ENCODE results near the gene TEDDM1. TPM values are rescaled to one million over a fixed set of nuclear protein-coding genes. Genes with fewer than 3 reads are reported as not detected.
A peak's percentile ranks its signal among the peaks of the same experiment; 100 is the strongest.
"Not testable (repeated sequence)": the region's sequence is repeated elsewhere in the genome, so short reads cannot be mapped to it uniquely, and the experiment has no call there.

TEDDM1 gene, protein sequence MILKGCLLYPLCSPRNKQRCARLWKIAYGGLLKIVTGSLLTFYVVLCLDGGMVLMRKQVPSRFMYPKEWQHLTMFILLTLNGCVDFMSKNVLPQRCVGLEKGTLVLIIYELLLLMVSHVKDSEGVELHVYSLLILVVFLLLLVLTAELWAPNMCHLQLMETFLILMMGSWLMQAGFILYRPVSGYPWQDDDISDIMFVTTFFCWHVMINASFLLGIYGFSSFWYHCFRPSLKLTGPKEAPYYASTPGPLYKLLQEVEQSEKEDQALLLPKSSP
- total RNA-seq: not detected

- Mint-ChIP-seq H3K4me1 (peaks cover 6% of the 10 kb centered on the region), H3K4me3 (no peak within 1 kb of the TSS), H3K27me3 (peaks cover 25% of the 10 kb centered on the region), H3K27ac (no peak within 1 kb of the TSS), H3K9me3 (peaks cover 3% of the 10 kb centered on the region), H3K36me3 (ENCODE audit: low read depth) (peaks cover 4% of the 10 kb centered on the region)
- no peak for DNase-seq
- ChIA-PET POLR2A (interaction anchor here (0.8 kb wide), 1 partner anchor 257 kb away, joined by 3 read pairs; no protein-coding TSS in a partner anchor), CTCF (interaction anchor here (1.0 to 14.1 kb wide), 3 partner anchors 257 to 320 kb away, joined by 3 to 261 read pairs (median 202); no protein-coding TSS in a partner anchor)
These were observed at the start of gene TEDDM1 for GRCh38 chr1:182400567-182400966. TEDDM1 (minus strand) TSS chr1:182400667; CDS start chr1:182400485, 182 bp downstream.

DNA sequence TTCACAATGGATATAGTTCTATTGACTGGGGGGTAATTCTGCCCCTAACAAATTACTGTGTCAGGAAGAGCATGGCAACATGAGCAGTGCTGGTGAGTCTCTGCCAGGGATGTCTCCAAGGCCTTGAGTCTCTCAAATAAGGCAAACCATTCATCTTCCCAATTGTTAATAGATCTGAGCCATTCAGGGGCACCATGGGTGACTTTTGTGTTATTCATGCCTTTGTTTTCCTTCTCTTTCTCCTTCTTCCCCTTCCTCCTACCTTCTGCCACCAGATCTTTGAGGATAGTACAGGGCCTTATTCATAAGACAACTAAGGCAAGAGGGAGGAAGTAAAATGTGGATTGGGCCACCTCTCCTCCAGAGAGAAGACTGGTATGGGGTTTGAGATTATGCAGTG is 49.6 kb upstream of the TEDDM1 start, which contains the start of gene RGSL1:
Gene RGSL1 (plus strand): TSS at position 60 of the 400 bp plus-strand sequence. CDS start 20 bp downstream, at position 80.
- peaks cover 8% of the 10 kb centered on the region for H3K4me1 Mint-ChIP-seq
- no peaks in the 10 kb centered on the region for H3K9me3 Mint-ChIP-seq
- no peak for DNase-seq
- ChIA-PET CTCF (no interaction called here), POLR2A (no interaction called here)
- no peaks in the 10 kb centered on the region for H3K36me3 Mint-ChIP-seq (ENCODE audit: low read depth)
- no peak within 1 kb of the TSS for H3K27ac Mint-ChIP-seq
- no peak within 1 kb of the TSS for H3K4me3 Mint-ChIP-seq
- peaks cover 12% of the 10 kb centered on the region for H3K27me3 Mint-ChIP-seq

DNA sequence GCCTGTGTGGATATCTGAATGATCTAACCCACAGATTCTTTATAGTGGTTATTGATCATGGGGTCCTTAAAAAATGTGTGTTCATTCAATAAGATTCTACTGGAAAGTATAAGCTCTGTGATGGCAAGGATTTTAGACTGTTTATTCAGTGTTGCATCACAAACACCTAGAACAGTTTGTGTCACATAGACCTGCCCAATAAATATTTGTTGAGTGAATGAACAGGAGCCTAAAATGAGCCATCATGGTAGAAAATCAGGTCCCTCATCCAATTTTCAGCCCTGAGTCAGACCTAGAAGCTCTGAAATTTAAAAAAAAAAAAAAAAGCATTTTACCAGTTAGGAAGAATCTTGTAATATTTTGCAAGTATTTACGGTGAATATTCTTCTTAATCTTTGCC is 47.2 kb upstream of the TEDDM1 start:
- Mint-ChIP-seq H3K36me3 (ENCODE audit: low read depth) (no peaks in the 10 kb centered on the region), H3K9me3 (no peaks in the 10 kb centered on the region), H3K4me3 (no peak overlapping the region), H3K27ac (no peak overlapping the region), H3K27me3 (no peaks in the 10 kb centered on the region), H3K4me1 (peaks cover 8% of the 10 kb centered on the region)
- POLR2A ChIA-PET: no interaction called here
- DNase-seq: no peak
- CTCF ChIA-PET: interaction anchor here (0.8 kb wide), 1 partner anchor 367 kb away, joined by 3 read pairs; no protein-coding TSS in a partner anchor

- H3K4me3 Mint-ChIP-seq; H3K36me3 Mint-ChIP-seq (ENCODE audit: low read depth); H3K27me3 Mint-ChIP-seq; H3K27ac Mint-ChIP-seq; H3K4me1 Mint-ChIP-seq; POLR2A ChIA-PET; DNase-seq; H3K9me3 Mint-ChIP-seq: not testable (repeated sequence)
- CTCF ChIA-PET: interaction anchor here (0.8 kb wide), 1 partner anchor 366 kb away, joined by 3 read pairs; no protein-coding TSS in a partner anchor
These were observed 46.7 kb upstream of the TEDDM1 start for GRCh38 chr1:182447124-182447523.

DNA sequence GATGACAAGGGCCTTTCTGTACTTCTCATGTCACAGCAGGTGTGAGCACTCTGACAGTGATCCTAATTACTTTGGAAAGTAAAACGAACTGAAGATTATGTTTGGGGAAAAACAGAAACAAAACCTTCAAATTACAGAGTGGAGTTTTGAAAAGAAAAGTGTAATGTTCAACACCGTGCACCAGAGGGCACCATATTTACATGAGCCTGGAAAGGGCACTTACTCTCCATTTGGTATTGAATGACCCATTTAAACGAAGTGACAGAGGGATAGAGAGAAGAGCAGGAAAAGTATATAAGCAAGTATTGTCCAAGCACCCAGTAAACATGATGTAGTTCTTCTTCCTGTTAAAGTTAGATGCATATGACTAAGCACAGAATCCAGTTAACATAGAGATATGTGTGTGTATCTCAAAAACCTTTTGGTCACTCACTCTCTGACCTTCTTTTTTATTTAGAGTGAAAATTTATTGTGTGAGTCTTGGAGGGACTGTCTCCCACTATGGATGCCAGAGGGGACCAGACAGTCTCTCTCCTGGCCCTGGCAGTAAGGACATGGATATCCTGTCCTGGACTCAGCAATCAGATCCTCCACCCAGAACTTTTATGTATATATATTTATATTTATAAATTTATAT is 45.7 kb upstream of the TEDDM1 start:
- Mint-ChIP-seq H3K36me3 (ENCODE audit: low read depth) (no peaks in the 10 kb centered on the region), H3K4me1 (peaks cover 5% of the 10 kb centered on the region), H3K27ac (no peak overlapping the region), H3K9me3 (no peaks in the 10 kb centered on the region), H3K4me3 (no peak overlapping the region), H3K27me3 (no peaks in the 10 kb centered on the region)
- POLR2A ChIA-PET: no interaction called here
- CTCF ChIA-PET: no interaction called here
- no peak for DNase-seq

DNA sequence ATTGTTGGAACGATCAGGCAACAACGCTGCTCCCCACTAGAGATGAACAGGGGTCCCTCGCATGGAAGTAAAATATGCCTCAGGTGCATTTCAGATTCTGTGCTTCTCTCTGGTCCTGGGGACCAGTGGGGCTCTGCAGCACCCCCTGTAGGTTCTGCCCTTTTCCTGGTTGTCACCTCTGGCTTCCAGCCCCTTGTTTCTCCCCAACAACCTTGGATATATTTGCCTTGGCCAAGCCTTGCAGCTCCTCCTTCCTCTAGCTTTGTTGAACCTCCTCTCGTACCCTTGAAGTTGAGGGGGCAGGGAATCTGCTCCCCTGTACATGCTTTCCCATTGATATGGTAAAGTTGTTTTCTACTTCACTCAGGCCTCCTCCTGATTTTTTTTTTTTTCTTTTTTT is 44.0 kb upstream of the TEDDM1 start:
- ChIA-PET POLR2A (no interaction called here), CTCF (interaction anchor here (0.8 to 1.1 kb wide), 3 partner anchors 9 to 340 kb away, joined by 4 to 6 read pairs (median 4); no protein-coding TSS in a partner anchor)
- Mint-ChIP-seq H3K4me3 (no peak overlapping the region), H3K27ac (no peak overlapping the region), H3K9me3 (no peaks in the 10 kb centered on the region), H3K4me1 (peaks cover 5% of the 10 kb centered on the region), H3K27me3 (no peaks in the 10 kb centered on the region), H3K36me3 (ENCODE audit: low read depth) (no peaks in the 10 kb centered on the region)
- DNase-seq: no peak

DNA sequence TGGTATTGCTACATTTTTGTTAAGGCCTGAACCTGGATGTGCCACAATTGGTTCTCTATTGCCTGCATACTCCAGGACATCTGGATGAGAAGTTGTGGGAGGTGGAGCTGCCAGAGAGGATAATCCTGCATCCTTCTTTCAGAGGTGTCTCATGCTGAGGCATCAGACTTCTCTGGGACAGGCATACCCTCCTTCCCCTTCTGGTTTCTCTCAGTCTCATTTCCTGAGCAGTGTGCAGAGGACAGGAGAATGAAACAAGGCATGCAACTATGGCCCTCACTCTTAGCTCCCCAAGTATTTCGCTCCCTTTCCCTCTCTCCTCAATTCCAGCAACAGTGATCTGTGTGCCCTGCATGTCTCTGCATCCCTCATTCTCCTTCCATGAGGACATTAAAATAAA is 41.9 kb upstream of the TEDDM1 start:
- CTCF ChIA-PET: no interaction called here
- Mint-ChIP-seq H3K4me3 (no peak overlapping the region), H3K4me1 (peaks cover 5% of the 10 kb centered on the region), H3K27me3 (peaks cover 5% of the 10 kb centered on the region), H3K36me3 (ENCODE audit: low read depth) (no peaks in the 10 kb centered on the region), H3K27ac (no peak overlapping the region), H3K9me3 (peaks cover 5% of the 10 kb centered on the region)
- POLR2A ChIA-PET: no interaction called here
- DNase-seq: no peak

GRCh38 chr1:182441719-182442118 is 41.3 kb upstream of the TEDDM1 start:
- H3K27ac Mint-ChIP-seq: no peak overlapping the region
- peaks cover 6% of the 10 kb centered on the region for H3K9me3 Mint-ChIP-seq
- no peak overlapping the region for H3K4me3 Mint-ChIP-seq
- peaks cover 6% of the 10 kb centered on the region for H3K27me3 Mint-ChIP-seq
- H3K36me3 Mint-ChIP-seq (ENCODE audit: low read depth): no peaks in the 10 kb centered on the region
- ChIA-PET CTCF (no interaction called here), POLR2A (no interaction called here)
- H3K4me1 Mint-ChIP-seq: peaks cover 5% of the 10 kb centered on the region
- DNase-seq: no peak

DNA sequence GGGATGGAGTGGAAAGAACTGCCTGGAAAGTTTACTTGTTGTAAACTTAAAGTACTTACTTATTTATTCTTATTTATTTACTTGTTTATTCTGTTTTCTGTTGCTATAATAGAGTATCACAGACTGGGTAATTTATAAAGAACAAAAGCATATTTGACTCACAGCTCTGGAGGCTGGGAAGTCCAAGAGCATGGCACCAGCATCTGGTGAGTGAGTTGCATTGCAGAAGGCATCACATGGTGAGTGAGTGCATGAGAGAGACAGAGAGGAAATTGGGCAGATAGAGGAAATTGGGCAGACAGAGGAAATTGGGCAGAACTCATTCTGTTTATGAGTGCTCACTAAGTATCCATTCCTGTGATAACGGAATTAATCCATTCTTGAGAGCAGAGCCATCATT is 37.9 kb upstream of the TEDDM1 start:
- Mint-ChIP-seq H3K27ac (no peak overlapping the region), H3K9me3 (peaks cover 6% of the 10 kb centered on the region), H3K4me1 (peaks cover 2% of the 10 kb centered on the region), H3K36me3 (ENCODE audit: low read depth) (no peaks in the 10 kb centered on the region), H3K4me3 (no peak overlapping the region), H3K27me3 (peaks cover 8% of the 10 kb centered on the region)
- ChIA-PET CTCF (interaction anchor here (0.8 to 1.1 kb wide), 2 partner anchors 26 to 357 kb away, joined by 3 to 4 read pairs; no protein-coding TSS in a partner anchor), POLR2A (no interaction called here)
- DNase-seq: no peak

- Mint-ChIP-seq H3K4me1 (peaks cover 17% of the 10 kb centered on the region), H3K36me3 (ENCODE audit: low read depth) (no peaks in the 10 kb centered on the region), H3K9me3 (peaks cover 6% of the 10 kb centered on the region), H3K27ac (no peak overlapping the region), H3K4me3 (no peak overlapping the region), H3K27me3 (peaks cover 12% of the 10 kb centered on the region)
- ChIA-PET POLR2A (no interaction called here), CTCF (no interaction called here)
- DNase-seq: no peak
These were observed 33.1 kb upstream of the TEDDM1 start for GRCh38 chr1:182433580-182433979.

GRCh38 chr1:182431278-182431677 is 30.8 kb upstream of the TEDDM1 start:
- POLR2A ChIA-PET: interaction anchor here (0.8 to 1.0 kb wide), 2 partner anchors 35 to 40 kb away, joined by 3 read pairs; partner anchors contain the start of gene GLUL
- Mint-ChIP-seq H3K4me1 (peaks cover 31% of the 10 kb centered on the region), H3K36me3 (ENCODE audit: low read depth) (no peaks in the 10 kb centered on the region), H3K27me3 (peaks cover 6% of the 10 kb centered on the region), H3K4me3 (no peak overlapping the region), H3K27ac (no peak overlapping the region), H3K9me3 (no peaks in the 10 kb centered on the region)
- DNase-seq: no peak
- CTCF ChIA-PET: interaction anchor here (1.2 kb wide), 1 partner anchor 164 kb away, joined by 3 read pairs; no protein-coding TSS in a partner anchor

- POLR2A ChIA-PET: interaction anchor here (0.8 to 1.0 kb wide), 2 partner anchors 34 to 39 kb away, joined by 3 read pairs; partner anchors contain the start of gene GLUL
- no peaks in the 10 kb centered on the region for H3K9me3 Mint-ChIP-seq
- peaks cover 6% of the 10 kb centered on the region for H3K27me3 Mint-ChIP-seq
- DNase-seq: peak; percentile 72
- CTCF ChIA-PET: interaction anchor here (1.1 to 1.2 kb wide), 2 partner anchors 165 to 349 kb away, joined by 3 read pairs; no protein-coding TSS in a partner anchor
- peak overlapping the region; percentile 49 for H3K4me3 Mint-ChIP-seq
- peak overlapping the region; percentile 70 for H3K27ac Mint-ChIP-seq
- no peaks in the 10 kb centered on the region for H3K36me3 Mint-ChIP-seq (ENCODE audit: low read depth)
- peaks cover 34% of the 10 kb centered on the region for H3K4me1 Mint-ChIP-seq
These were observed 30.0 kb upstream of the TEDDM1 start for GRCh38 chr1:182430263-182431068.
